Right lobe of liver (tissue), 6 donors: ENCODE measurements around the gene EGFL8. TPM values are rescaled to one million over a fixed set of nuclear protein-coding genes. Genes with fewer than 3 reads are reported as not detected.
A peak's percentile ranks its signal among the peaks of the same experiment; 100 is the strongest.

Source experiments
- ATAC-seq, 4 donors: fragments of 200-7000 bp; cut with Tn5 transposase; one replicate each; pipeline ENCODE4 v1.9.1; 2020; ENCODE audit warnings: mild to moderate bottlenecking in 4 of 4, moderate library complexity in 4 of 4
- DNase-seq, 3 donors: peaks; one replicate each; pipeline ENCODE4 v3.0.0-alpha.2; 2020
- H3K27ac ChIP-seq, 3 donors: fragments of 200-600 bp; one replicate each; pipeline ENCODE4 v1.8.0; 2022
- H3K27me3 ChIP-seq, 2 donors: fragments of 200-600 bp; one replicate each; pipeline ENCODE4 v1.8.0; 2022
- H3K36me3 ChIP-seq, 4 donors: fragments of 200-600 bp; sonication (generic) in 1 of 4; one replicate each; pipeline versions ENCODE4 v1.5.1 to v1.8.0; 2017 to 2022; ENCODE audit warnings: control low read depth in 1 of 4
- H3K4me1 ChIP-seq, 4 donors: fragments of 200-600 bp; sonication (generic) in 1 of 4; one replicate each; pipeline versions ENCODE4 v1.5.1 to v1.8.0; 2017 to 2022; ENCODE audit warnings: control low read depth in 1 of 4
- H3K4me3 ChIP-seq, 3 donors: fragments of 200-600 bp; one replicate each; pipeline ENCODE4 v1.8.0; 2022
- H3K9me3 ChIP-seq, 4 donors: fragments of 200-600 bp; sonication (generic) in 1 of 4; one replicate each; pipeline versions ENCODE4 v1.5.1 to v1.8.0; 2017 to 2022; ENCODE audit warnings: control low read depth in 1 of 4
- POLR2A ChIP-seq: fragments of 450-650 bp; IDR thresholded peaks from one replicate; pipeline ENCODE4 v1.6.1; 2017; ENCODE audit warnings: antibody characterized with exemption, mild to moderate bottlenecking
- WGBS: methylation state at CpG from one replicate; pipeline ENCODE4 v1.1.6; 2018; ENCODE audit warnings: low coverage, low lambda C conversion rate; ENCODE audit not compliant: insufficient coverage; ENCODE audit errors: missing lambda C conversion rate; 5-methylcytosine and 5-hydroxymethylcytosine counted together
- intact Hi-C, 2 donors: fragments of 100-400 bp; cut with DNase I; formaldehyde crosslinking; loops; one replicate each; pipeline versions ENCODE4 v1.11.2 to v1.14.1; 2022
- total RNA-seq, 6 experiments: library from RNA; depleted of rRNA in 2 of 6; stranded (reverse); fragments of >200 nt in 2 of 6; fragmentation: NEBNext Ultra II Directional in 3 of 6; extraction: Animal tissue kit (Norgen Biotek cat#: 25700) in 3 of 6; gene quantifications; one replicate each; pipeline versions ENCODE4 v1.1.0 to v1.2.4, GENCODE V29; 2016 to 2023
- TF ChIP-seq, protein P1 (sequence below), 4 donors: fragments of 200-600 bp in 3 of 4; fragments of 450-650 bp in 1 of 4; IDR thresholded peaks; one replicate each; pipeline versions ENCODE4 v1.5.1 to v1.8.0; 2016 to 2022; ENCODE audit warnings: antibody characterized with exemption in 4 of 4, mild to moderate bottlenecking in 2 of 4
- donor health status: DM: no; HTN: yes; CAD: no.
- donor health status: DM: no; HTN: no; CAD: no.
- donor health status: DM: no; HTN: no; CAD: no.
- donor health status: DM: no; HTN: yes; CAD: no.
- donor health status: DM: no; HTN: yes; CAD: no.

Gene EGFL8
- total RNA-seq, 6 experiments from 2014 or later, result 1.4 to 6.0 (median 4.2) TPM

- no peak for DNase-seq
- TF ChIP-seq, protein P1, sequence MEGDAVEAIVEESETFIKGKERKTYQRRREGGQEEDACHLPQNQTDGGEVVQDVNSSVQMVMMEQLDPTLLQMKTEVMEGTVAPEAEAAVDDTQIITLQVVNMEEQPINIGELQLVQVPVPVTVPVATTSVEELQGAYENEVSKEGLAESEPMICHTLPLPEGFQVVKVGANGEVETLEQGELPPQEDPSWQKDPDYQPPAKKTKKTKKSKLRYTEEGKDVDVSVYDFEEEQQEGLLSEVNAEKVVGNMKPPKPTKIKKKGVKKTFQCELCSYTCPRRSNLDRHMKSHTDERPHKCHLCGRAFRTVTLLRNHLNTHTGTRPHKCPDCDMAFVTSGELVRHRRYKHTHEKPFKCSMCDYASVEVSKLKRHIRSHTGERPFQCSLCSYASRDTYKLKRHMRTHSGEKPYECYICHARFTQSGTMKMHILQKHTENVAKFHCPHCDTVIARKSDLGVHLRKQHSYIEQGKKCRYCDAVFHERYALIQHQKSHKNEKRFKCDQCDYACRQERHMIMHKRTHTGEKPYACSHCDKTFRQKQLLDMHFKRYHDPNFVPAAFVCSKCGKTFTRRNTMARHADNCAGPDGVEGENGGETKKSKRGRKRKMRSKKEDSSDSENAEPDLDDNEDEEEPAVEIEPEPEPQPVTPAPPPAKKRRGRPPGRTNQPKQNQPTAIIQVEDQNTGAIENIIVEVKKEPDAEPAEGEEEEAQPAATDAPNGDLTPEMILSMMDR (IDR thresholded peaks at IDR 0.05), result no peak
- no peak for TF ChIP-seq POLR2A
Observed at GRCh38 chr6:32146687-32147086, 17.7 kb upstream of the EGFL8 start.

GRCh38 chr6:32147401-32148132 lies 16.8 kb upstream of the EGFL8 start:
- ATAC-seq (no peak), DNase-seq (no peak)
- H3K36me3 ChIP-seq, result no peaks in the 10 kb centered on the region
- H3K27ac ChIP-seq, result no peak overlapping the region
- no peak overlapping the region for H3K4me3 ChIP-seq
- intact Hi-C loops, result no loop called here
- H3K9me3 ChIP-seq, result no peaks in the 10 kb centered on the region
- no peaks in the 10 kb centered on the region for H3K4me1 ChIP-seq
- peaks cover 0 to 6% of the 10 kb centered on the region in 2 donors for H3K27me3 ChIP-seq
- 71% methylated on average over 4 of the region's 4 CpGs for WGBS
- TF ChIP-seq, protein P1 (IDR thresholded peaks at IDR 0.05), result no peak
- no peak for TF ChIP-seq POLR2A

More at GRCh38 chr6:32146687-32147086, 17.7 kb upstream of the EGFL8 start:
- intact Hi-C loops, result no loop called here
- Histone ChIP-seq H3K4me1 (no peaks in the 10 kb centered on the region), H3K27me3 (peaks cover 0 to 6% of the 10 kb centered on the region in 2 donors), H3K9me3 (no peaks in the 10 kb centered on the region), H3K4me3 (no peak overlapping the region), H3K36me3 (no peaks in the 10 kb centered on the region), H3K27ac (no peak overlapping the region)
- WGBS, result 34% methylated on average over 4 of the region's 4 CpGs
- ATAC-seq, result no peak

DNA sequence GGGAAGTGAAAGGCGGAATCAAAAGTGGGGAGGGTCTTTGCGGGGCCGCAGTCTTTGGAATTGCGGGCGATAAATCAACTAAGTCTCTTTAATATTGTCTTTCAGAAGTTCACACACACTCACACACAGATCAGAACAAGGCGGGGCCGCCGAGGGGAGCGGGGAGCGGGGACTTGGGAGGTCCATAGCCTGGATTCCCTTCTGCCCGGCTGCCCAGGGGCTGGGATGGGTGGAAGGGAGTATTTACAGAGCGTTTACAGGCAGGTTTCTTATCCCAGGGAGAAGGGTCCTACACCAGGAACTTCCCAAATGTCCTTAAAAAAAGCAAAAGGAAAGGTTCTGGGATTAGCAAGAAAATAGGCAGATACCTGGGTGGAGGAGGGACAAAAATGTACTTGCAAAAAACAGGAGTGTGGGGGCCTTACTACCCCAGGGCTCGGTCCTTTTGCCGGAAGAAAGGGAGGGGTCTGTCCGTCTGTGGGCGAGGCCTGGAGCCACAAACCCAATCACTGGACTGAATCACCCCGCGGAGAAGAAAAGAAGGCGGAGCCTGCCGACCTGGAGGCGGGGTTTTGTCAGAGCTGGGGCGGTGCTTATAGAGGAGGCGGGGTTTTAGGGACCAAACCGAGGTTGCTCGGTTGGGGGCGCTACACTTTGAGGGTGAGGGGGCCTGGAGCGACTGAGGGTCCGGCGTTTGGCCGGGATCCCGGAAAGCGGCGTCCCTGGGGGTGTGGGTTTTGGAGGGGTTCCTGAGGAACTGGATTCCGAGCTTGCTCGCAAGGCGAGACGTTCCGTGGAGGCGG lies 15.9 kb upstream of the EGFL8 start:
- intact Hi-C loops, result no loop called here
- no peaks in the 10 kb centered on the region for H3K9me3 ChIP-seq
- peak overlapping the region; percentile 3 to 16 (median 14) for H3K4me3 ChIP-seq
- TF ChIP-seq POLR2A, result no peak
- TF ChIP-seq, protein P1 (IDR thresholded peaks at IDR 0.05), result peak in 3 of 4 donors; percentile 3 to 13 (median 13)
- no peak overlapping the region for H3K27ac ChIP-seq
- peak; percentile 73 to 82 (median 80) for ATAC-seq
- H3K27me3 ChIP-seq, result peaks cover 0 to 6% of the 10 kb centered on the region in 2 donors
- no peaks in the 10 kb centered on the region for H3K36me3 ChIP-seq
- WGBS, result 26% methylated on average over 26 of the region's 39 CpGs
- DNase-seq, result peak; percentile 66 to 73 (median 68)
- H3K4me1 ChIP-seq, result no peaks in the 10 kb centered on the region

DNA sequence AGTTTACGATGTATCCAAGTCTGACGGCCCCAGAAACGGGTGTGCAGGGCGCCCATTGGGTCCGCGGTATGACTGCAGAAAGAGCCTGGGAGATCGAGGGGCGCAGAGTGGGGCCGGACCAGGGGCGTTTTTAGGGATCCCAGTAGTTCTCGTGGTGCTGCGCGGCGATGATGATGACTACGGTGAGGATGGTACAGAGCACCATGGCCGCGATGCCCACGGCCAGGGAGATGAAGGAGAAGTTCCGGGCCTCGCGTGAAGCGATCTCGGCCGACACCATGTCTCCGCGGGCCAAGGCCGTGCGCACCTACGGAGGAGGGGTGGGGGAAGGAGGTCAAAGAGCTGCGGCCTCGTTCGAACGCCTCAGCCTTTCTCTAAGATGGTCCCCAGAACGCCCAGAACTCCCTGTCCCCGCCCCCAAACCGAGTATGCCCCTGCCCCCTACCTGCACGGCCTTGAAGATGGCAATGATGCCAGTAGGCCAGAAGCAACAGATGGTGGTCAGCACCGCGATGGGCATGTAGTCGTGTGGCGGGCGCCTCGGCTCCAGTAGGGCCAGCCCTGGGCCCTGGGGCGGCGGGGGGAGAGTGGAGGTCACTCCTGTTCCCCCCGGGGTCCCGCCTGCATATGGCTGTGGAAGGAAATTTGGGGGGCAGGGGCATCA lies 15.2 kb upstream of the EGFL8 start:
- Histone ChIP-seq H3K36me3 (no peaks in the 10 kb centered on the region), H3K9me3 (no peaks in the 10 kb centered on the region), H3K4me1 (no peaks in the 10 kb centered on the region), H3K4me3 (peak overlapping the region in 1 of 3 donors; percentile 10), H3K27ac (no peak overlapping the region), H3K27me3 (peaks cover 0 to 6% of the 10 kb centered on the region in 2 donors)
- 19% methylated on average over 18 of the region's 47 CpGs for WGBS
- ATAC-seq (no peak), DNase-seq (no peak)
- TF ChIP-seq POLR2A, result no peak
- TF ChIP-seq, protein P1 (IDR thresholded peaks at IDR 0.05), result peak in 1 of 4 donors; percentile 3
- intact Hi-C loops, result no loop called here
